22Rv1 (cell line): ENCODE data around the gene TMEM254.

Source experiments
- H3K27ac ChIP-seq: fragments of 450-650 bp; 2 replicates; pipeline ENCODE4 v1.5.1; 2017
- ZFX ChIP-seq: fragments of 450-650 bp; IDR thresholded peaks from 2 replicates; pipeline ENCODE4 v1.6.1; 2017; ENCODE audit warnings: antibody characterized with exemption, borderline replicate concordance
- TF ChIP-seq, protein P1 (sequence below): fragments of 450-650 bp; IDR thresholded peaks from 2 replicates; pipeline ENCODE4 v1.5.1; 2017; ENCODE audit warnings: mild to moderate bottlenecking

TMEM254 gene

DNA sequence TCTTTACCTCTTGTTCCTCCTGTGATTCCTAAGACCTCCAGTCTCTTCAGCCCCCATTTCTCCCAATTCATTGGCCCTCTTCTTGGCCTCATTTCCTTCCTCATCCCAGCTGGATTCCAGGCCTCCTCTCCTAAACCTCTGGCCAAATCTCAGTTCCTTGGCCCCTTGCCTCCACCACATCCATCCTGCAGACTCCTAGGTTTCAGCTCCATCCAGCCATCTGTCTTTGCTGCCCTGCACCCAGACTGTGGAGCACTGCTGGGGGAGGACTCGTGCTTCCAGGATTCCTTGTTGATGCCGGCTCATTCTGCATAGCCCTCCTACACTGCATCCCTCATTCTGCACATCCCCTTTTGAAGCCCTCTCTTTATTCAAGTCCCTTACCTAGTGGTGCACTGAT is 60.8 kb downstream of the TMEM254 start:
- TF ChIP-seq, protein P1, sequence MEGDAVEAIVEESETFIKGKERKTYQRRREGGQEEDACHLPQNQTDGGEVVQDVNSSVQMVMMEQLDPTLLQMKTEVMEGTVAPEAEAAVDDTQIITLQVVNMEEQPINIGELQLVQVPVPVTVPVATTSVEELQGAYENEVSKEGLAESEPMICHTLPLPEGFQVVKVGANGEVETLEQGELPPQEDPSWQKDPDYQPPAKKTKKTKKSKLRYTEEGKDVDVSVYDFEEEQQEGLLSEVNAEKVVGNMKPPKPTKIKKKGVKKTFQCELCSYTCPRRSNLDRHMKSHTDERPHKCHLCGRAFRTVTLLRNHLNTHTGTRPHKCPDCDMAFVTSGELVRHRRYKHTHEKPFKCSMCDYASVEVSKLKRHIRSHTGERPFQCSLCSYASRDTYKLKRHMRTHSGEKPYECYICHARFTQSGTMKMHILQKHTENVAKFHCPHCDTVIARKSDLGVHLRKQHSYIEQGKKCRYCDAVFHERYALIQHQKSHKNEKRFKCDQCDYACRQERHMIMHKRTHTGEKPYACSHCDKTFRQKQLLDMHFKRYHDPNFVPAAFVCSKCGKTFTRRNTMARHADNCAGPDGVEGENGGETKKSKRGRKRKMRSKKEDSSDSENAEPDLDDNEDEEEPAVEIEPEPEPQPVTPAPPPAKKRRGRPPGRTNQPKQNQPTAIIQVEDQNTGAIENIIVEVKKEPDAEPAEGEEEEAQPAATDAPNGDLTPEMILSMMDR, result no peak
- TF ChIP-seq ZFX, result no peak
- no peak overlapping the region for H3K27ac ChIP-seq

DNA sequence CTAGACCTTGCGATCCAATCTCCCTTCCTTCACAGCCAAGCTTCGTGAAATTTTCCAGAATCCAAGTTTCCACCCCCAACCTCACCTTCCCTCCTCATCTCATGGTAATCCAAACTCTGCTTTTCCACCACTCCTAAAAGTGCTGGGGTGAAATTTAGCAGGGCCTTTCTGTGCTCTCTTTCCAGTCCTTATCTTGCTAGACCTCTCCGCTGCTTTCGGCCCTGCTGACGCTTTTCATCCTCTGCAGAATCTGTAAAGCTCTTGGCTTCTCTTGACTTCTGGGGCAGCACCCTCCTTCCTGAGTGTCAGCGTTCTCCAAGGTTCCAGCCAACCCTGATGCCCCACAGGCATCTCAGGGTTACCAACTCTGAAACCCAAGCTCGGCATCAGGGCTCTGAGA is 61.8 kb downstream of the TMEM254 start:
- TF ChIP-seq ZFX, result no peak
- TF ChIP-seq, protein P1, result no peak
- H3K27ac ChIP-seq, result no peak overlapping the region

DNA sequence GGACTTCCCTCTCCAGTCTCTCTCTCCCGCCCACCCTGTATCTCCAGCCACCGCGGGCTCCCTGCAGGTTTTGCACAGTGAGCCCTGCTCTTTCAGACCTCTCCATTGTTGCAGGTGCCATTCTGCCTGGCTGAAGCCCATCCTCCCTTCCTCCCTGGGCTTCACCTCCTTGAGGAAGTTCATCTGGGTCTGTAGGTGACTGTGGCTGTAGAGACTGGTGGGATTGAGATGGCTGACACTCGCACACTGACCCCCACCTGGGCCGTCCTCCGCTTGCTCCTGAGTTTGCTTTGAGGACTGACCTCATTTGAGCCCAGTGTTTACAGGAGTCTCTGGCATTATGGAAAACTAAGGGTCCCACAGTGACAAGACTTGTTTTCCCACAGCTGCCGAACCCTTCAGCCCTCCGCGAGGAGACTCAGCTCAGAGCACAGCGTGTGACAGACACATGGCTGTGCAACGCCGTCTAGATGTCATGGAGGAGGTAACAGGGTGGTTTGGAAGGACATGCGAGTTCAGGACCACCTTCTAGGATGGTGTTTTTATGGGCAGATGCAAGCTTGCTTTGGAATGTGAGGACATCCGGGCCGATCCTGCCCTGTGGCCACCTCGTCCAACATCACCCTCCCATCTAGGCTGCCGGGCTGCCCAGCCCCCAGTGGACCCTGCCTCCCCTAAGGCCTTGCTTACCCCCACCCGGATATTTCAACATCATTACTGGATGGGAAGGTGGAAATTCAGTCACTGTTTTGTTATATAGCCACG is 63.4 kb downstream of the TMEM254 start:
- no peak overlapping the region for H3K27ac ChIP-seq
- TF ChIP-seq, protein P1, result no peak
- TF ChIP-seq ZFX, result no peak
